HepG2 (cell line): ENCODE results near the gene C19orf44. TPM values are rescaled to one million over a fixed set of nuclear protein-coding genes. Genes with fewer than 3 reads are reported as not detected.

ENCODE experiments used
- ATAC-seq: fragments of 200-7000 bp; cut with Tn5 transposase; 3 replicates; pipeline ENCODE4 v1.9.1; 2020; ENCODE audit warnings: mild to moderate bottlenecking, moderate library complexity
- BruUV-seq: library from RNA; stranded (reverse); fragments of 400-500 nt; replicated peaks from 2 replicates; lab custom pipeline; 2021; lab: Mats Ljungman, UMichigan
- CTCF ChIA-PET: fragments of 300-600 bp; formaldehyde crosslinking; extraction: SDS; loops from one replicate; lab custom pipeline; 2021; ENCODE audit warnings: low total read pairs, inconsistent platforms, low intra/inter-chr PET ratio; lab: Yijun Ruan, JAX
- POLR2A ChIA-PET: fragments of 350-600 bp; sonication (Branson Sonifier 250); formaldehyde crosslinking; loops from one replicate; lab custom pipeline; 2020; ENCODE audit warnings: antibody characterized with exemption, inconsistent platforms; lab: Yijun Ruan, JAX
- DNase-seq: peaks from one replicate; pipeline ENCODE4 v3.0.0-alpha.2; 2015; ENCODE audit warnings: low spot score
- FAIRE-seq: peaks from 3 replicates; lab custom pipeline; 2011; peaks lifted over from hg19 to GRCh38; lab: Jason Lieb, UNC
- H2AFZ ChIP-seq: one replicate; pipeline ENCODE4 v1.6.1; 2011; ENCODE audit warnings: low read length, inconsistent platforms
- H3K27ac ChIP-seq: fragments of 300-600 bp; 3 replicates; pipeline ENCODE4 v1.8.0; 2011; ENCODE audit warnings: mixed run types, mild to moderate bottlenecking, mixed read lengths, low read length, inconsistent platforms; ENCODE audit not compliant: insufficient read depth; ENCODE audit errors: extremely low read length
- H3K27me3 ChIP-seq, 2 experiments: fragments of 200-600 bp in 1 of 2; 2 replicates in 1 of 2; 3 replicates in 1 of 2; pipeline versions ENCODE4 v1.6.0 to v1.8.0; 2011; ENCODE audit warnings: low read length in 2 of 2, mild to moderate bottlenecking in 2 of 2, moderate library complexity in 2 of 2, inconsistent platforms in 1 of 2; ENCODE audit not compliant: insufficient read depth in 2 of 2, control insufficient read depth in 1 of 2
- H3K36me3 ChIP-seq, 2 experiments: fragments of 200-600 bp in 1 of 2; replicated peaks in 1 of 2; 2 replicates in 1 of 2; 3 replicates in 1 of 2; pipeline versions ENCODE4 v1.5.1 to v1.8.0; 2011; ENCODE audit warnings: low read length in 2 of 2, inconsistent platforms in 1 of 2; ENCODE audit not compliant: insufficient read depth in 2 of 2, control insufficient read depth in 1 of 2
- H3K4me1 ChIP-seq: 2 replicates; pipeline ENCODE4 v1.5.1; 2012; ENCODE audit warnings: low read length, inconsistent platforms; ENCODE audit not compliant: insufficient read depth
- H3K4me2 ChIP-seq: 2 replicates; pipeline ENCODE4 v1.6.0; 2011; ENCODE audit warnings: low read depth, low read length, inconsistent platforms
- H3K4me3 ChIP-seq, 3 experiments: fragments of 200-600 bp in 1 of 3; sonication (generic), shearing (Covaris generic) in 1 of 3; replicated peaks in 1 of 3; 2 replicates each; pipeline ENCODE4 v1.5.1; 2011 to 2016; ENCODE audit warnings: low read length in 3 of 3, inconsistent platforms in 2 of 3, low read depth in 2 of 3, mild to moderate bottlenecking in 2 of 3, control low read depth in 1 of 3, mixed read lengths in 1 of 3; ENCODE audit not compliant: insufficient read depth in 1 of 3
- H3K79me2 ChIP-seq: one replicate; pipeline ENCODE4 v1.6.1; 2011; ENCODE audit warnings: low read length, inconsistent platforms; ENCODE audit not compliant: insufficient read depth
- H3K9ac ChIP-seq: 2 replicates; pipeline ENCODE4 v1.6.0; 2011; ENCODE audit warnings: mild to moderate bottlenecking, low read depth, low read length, inconsistent platforms; ENCODE audit not compliant: insufficient read depth
- H3K9me3 ChIP-seq: 2 replicates; pipeline ENCODE4 v1.5.1; 2012; ENCODE audit warnings: mild to moderate bottlenecking, low read length
- H4K20me1 ChIP-seq: 2 replicates; pipeline ENCODE4 v1.6.0; 2011; ENCODE audit warnings: inconsistent platforms, mild to moderate bottlenecking, low read length, moderate library complexity; ENCODE audit not compliant: insufficient read depth
- EZH2 ChIP-seq: conservative IDR thresholded peaks from 2 replicates; pipeline ENCODE4 v1.6.1; 2012; ENCODE audit warnings: mild to moderate bottlenecking, low read depth, low read length, moderate library complexity
- GPN1 ChIP-seq: sonication (generic); formaldehyde crosslinking; IDR thresholded peaks from 2 replicates; pipeline ENCODE4 v1.5.1; 2020; ENCODE audit warnings: missing genetic modification reagents, borderline replicate concordance
- HES4 ChIP-seq: sonication (generic); formaldehyde crosslinking; IDR thresholded peaks from 2 replicates; pipeline ENCODE4 v1.9.0; 2021; ENCODE audit warnings: mild to moderate bottlenecking, missing genetic modification reagents, borderline replicate concordance
- HNF4A ChIP-seq: sonication (generic); formaldehyde crosslinking; IDR thresholded peaks from 2 replicates; pipeline ENCODE4 v1.4.0; 2020; ENCODE audit warnings: missing genetic modification reagents
- JDP2 ChIP-seq: sonication (generic); formaldehyde crosslinking; IDR thresholded peaks from 2 replicates; pipeline ENCODE4 v1.8.1; 2022; ENCODE audit warnings: missing genetic modification reagents, borderline replicate concordance
- KLF12 ChIP-seq: sonication (generic); formaldehyde crosslinking; IDR thresholded peaks from 2 replicates; pipeline ENCODE4 v1.4.0; 2020; ENCODE audit warnings: missing genetic modification reagents, borderline replicate concordance
- MBD4 ChIP-seq: IDR thresholded peaks from 2 replicates; pipeline ENCODE4 v1.6.1; 2012; ENCODE audit warnings: low read length, inconsistent platforms, borderline replicate concordance
- MEIS1 ChIP-seq: sonication (generic); formaldehyde crosslinking; IDR thresholded peaks from 2 replicates; pipeline ENCODE4 v1.9.0; 2021; ENCODE audit warnings: mild to moderate bottlenecking, missing genetic modification reagents, moderate library complexity, borderline replicate concordance
- NONO ChIP-seq, 2 experiments: fragments of 450-650 bp in 1 of 2; sonication (generic) in 1 of 2; formaldehyde crosslinking in 1 of 2; IDR thresholded peaks in 1 of 2; conservative IDR thresholded peaks in 1 of 2; 2 replicates each; pipeline versions ENCODE4 v1.6.1 to v1.8.0; 2017 to 2022; ENCODE audit warnings: mild to moderate bottlenecking in 1 of 2, missing genetic modification reagents in 1 of 2, moderate library complexity in 1 of 2
- SP4 ChIP-seq: sonication (generic); formaldehyde crosslinking; IDR thresholded peaks from 2 replicates; pipeline ENCODE4 v1.8.1; 2023; ENCODE audit warnings: mild to moderate bottlenecking, missing genetic modification reagents
- YEATS4 ChIP-seq: sonication (generic); formaldehyde crosslinking; IDR thresholded peaks from 2 replicates; pipeline ENCODE4 v1.4.0; 2020; ENCODE audit warnings: missing genetic modification reagents, borderline replicate concordance
- ZBTB7B ChIP-seq: sonication (generic); formaldehyde crosslinking; IDR thresholded peaks from 2 replicates; pipeline ENCODE4 v1.4.0; 2020; ENCODE audit warnings: missing genetic modification reagents
- ZMAT3 ChIP-seq: sonication (generic); formaldehyde crosslinking; conservative IDR thresholded peaks from 2 replicates; pipeline ENCODE4 v1.7.0; 2021; ENCODE audit warnings: missing genetic modification reagents
- ZNF34 ChIP-seq: sonication (generic); formaldehyde crosslinking; IDR thresholded peaks from 2 replicates; pipeline ENCODE4 v1.4.0; 2020; ENCODE audit warnings: mild to moderate bottlenecking, missing genetic modification reagents, borderline replicate concordance
- ZNF546 ChIP-seq: sonication (generic); formaldehyde crosslinking; conservative IDR thresholded peaks from 2 replicates; pipeline ENCODE4 v1.8.1; 2023; ENCODE audit warnings: mild to moderate bottlenecking, missing genetic modification reagents
- ZNF563 ChIP-seq: sonication (generic); formaldehyde crosslinking; IDR thresholded peaks from 2 replicates; pipeline ENCODE4 v1.8.0; 2022; ENCODE audit warnings: mild to moderate bottlenecking, moderate library complexity, missing genetic modification reagents
- ZNF782 ChIP-seq: sonication (generic); formaldehyde crosslinking; IDR thresholded peaks from 2 replicates; pipeline ENCODE4 v1.4.0; 2020; ENCODE audit warnings: missing genetic modification reagents, mild to moderate bottlenecking, borderline replicate concordance
- WGBS: methylation state at CpG from one replicate; pipeline ENCODE4 v1.1.6; 2017; ENCODE audit warnings: low lambda C conversion rate; 5-methylcytosine and 5-hydroxymethylcytosine counted together
- in situ Hi-C: cut with HindIII; loops from 2 replicates; pipeline ENCODE4 v1.10.0; 2017; ENCODE audit warnings: low pct_unique_long_range_greater_than_20kb; ENCODE audit not compliant: extremely low pct_ligation_motif_present
- intact Hi-C: fragments of 100-400 bp; cut with micrococcal nuclease; formaldehyde crosslinking; loops from one replicate; pipeline ENCODE4 v1.10.0; 2022; ENCODE audit not compliant: unreplicated experiment
- polyA plus RNA-seq, 8 experiments: library from polyadenylated mRNA; depleted of rRNA in 3 of 8; stranded (reverse) in 7 of 8; unstranded in 1 of 8; fragments of >200 nt; fragmentation: Illumina TruSeq in 4 of 8; extraction: Trizol in 4 of 8; gene quantifications; 2 replicates each; pipeline versions ENCODE4 v1.2.1 to v1.2.3, GENCODE V29; 2011 to 2016; ENCODE audit warnings: low read depth in 4 of 8, missing spikeins in 1 of 8, mixed read lengths in 1 of 8; ENCODE audit not compliant: insufficient read depth in 1 of 8
- total RNA-seq, 5 experiments: library from RNA; depleted of rRNA; stranded (reverse); fragments of >200 nt; fragmentation: Illumina TruSeq; extraction: Trizol; gene quantifications; 2 replicates each; pipeline ENCODE4 v1.2.3, GENCODE V29; 2016; ENCODE audit warnings: low read depth in 1 of 5
- TF ChIP-seq, protein P1 (sequence below): sonication (generic); formaldehyde crosslinking; IDR thresholded peaks from 2 replicates; pipeline ENCODE4 v1.9.0; 2021; ENCODE audit warnings: missing genetic modification reagents, borderline replicate concordance
- TF ChIP-seq, protein P2 (sequence below): IDR thresholded peaks from 2 replicates; pipeline ENCODE4 v1.6.1; 2018; ENCODE audit warnings: missing genetic modification reagents
- TF ChIP-seq, protein P3 (sequence below): sonication (generic); formaldehyde crosslinking; IDR thresholded peaks from 2 replicates; pipeline ENCODE4 v1.5.1; 2020; ENCODE audit warnings: missing genetic modification reagents, mild to moderate bottlenecking, borderline replicate concordance

C19orf44 gene
- total and polyA plus RNA-seq, 2 of the 13 experiments (the other 11 are each of a cell fraction or from before 2014, with no cell fraction given) = 3.2 to 4.3 TPM

DNA sequence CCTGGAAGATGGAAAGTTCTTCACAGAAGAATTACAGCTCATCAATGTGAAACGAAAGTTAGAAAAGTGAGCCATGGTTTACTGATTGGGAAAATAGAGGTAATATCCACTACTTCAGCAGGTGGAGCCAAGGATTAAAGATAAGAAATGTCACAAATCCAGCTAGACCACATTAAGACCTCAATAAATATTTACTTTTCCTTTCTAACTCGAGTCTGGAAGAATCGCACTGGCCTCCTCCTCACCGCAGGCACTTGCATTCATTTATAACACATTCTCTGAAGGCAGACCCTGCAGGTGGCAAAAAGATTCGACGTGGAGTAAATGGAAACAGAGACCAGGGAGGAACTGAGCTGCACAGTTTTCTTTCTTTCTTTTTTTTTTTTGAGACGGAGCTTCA is 68.6 kb downstream of the C19orf44 start:
- in situ Hi-C loops (no loop called here), intact Hi-C loops (no loop called here)
- H3K4me1 ChIP-seq = peaks cover 9% of the 10 kb centered on the region
- H3K79me2 ChIP-seq = peaks cover 10% of the 10 kb centered on the region
- BruUV-seq = no TSS peak
- DNase-seq (no peak), ATAC-seq (no peak), FAIRE-seq (no peak)
- H2AFZ ChIP-seq = no peak overlapping the region
- WGBS = 87% methylated on average over 7 of the region's 7 CpGs
- H4K20me1 ChIP-seq = no peaks in the 10 kb centered on the region
- H3K9me3 ChIP-seq = no peaks in the 10 kb centered on the region
- H3K27me3 ChIP-seq = no peaks in the 10 kb centered on the region
- ChIA-PET POLR2A (no interaction called here), CTCF (no interaction called here)
- H3K4me2 ChIP-seq = no peak overlapping the region
- no peak overlapping the region for H3K9ac ChIP-seq
- no peak overlapping the region for H3K27ac ChIP-seq
- TF ChIP-seq SP4 (CRISPR knock-in tag) (no peak), HNF4A (CRISPR knock-in tag) (no peak), EZH2 (no peak), ZNF546 (CRISPR knock-in tag) (no peak), JDP2 (CRISPR knock-in tag) (no peak), MBD4 (no peak), ZNF563 (CRISPR knock-in tag) (no peak), ZMAT3 (CRISPR knock-in tag) (no peak), NONO (IDR thresholded peaks at IDR 0.05) (no peak), NONO (CRISPR knock-in tag; conservative IDR thresholded peaks at IDR 0.05) (no peak), HES4 (no peak), YEATS4 (CRISPR knock-in tag) (no peak), ZBTB7B (CRISPR knock-in tag) (no peak), KLF12 (CRISPR knock-in tag) (no peak), GPN1 (no peak), MEIS1 (CRISPR knock-in tag) (no peak), ZNF34 (CRISPR knock-in tag) (no peak), ZNF782 (CRISPR knock-in tag) (no peak)
- TF ChIP-seq, protein P1, sequence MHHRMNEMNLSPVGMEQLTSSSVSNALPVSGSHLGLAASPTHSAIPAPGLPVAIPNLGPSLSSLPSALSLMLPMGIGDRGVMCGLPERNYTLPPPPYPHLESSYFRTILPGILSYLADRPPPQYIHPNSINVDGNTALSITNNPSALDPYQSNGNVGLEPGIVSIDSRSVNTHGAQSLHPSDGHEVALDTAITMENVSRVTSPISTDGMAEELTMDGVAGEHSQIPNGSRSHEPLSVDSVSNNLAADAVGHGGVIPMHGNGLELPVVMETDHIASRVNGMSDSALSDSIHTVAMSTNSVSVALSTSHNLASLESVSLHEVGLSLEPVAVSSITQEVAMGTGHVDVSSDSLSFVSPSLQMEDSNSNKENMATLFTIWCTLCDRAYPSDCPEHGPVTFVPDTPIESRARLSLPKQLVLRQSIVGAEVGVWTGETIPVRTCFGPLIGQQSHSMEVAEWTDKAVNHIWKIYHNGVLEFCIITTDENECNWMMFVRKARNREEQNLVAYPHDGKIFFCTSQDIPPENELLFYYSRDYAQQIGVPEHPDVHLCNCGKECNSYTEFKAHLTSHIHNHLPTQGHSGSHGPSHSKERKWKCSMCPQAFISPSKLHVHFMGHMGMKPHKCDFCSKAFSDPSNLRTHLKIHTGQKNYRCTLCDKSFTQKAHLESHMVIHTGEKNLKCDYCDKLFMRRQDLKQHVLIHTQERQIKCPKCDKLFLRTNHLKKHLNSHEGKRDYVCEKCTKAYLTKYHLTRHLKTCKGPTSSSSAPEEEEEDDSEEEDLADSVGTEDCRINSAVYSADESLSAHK (CRISPR knock-in tag) = no peak
- TF ChIP-seq, protein P2, sequence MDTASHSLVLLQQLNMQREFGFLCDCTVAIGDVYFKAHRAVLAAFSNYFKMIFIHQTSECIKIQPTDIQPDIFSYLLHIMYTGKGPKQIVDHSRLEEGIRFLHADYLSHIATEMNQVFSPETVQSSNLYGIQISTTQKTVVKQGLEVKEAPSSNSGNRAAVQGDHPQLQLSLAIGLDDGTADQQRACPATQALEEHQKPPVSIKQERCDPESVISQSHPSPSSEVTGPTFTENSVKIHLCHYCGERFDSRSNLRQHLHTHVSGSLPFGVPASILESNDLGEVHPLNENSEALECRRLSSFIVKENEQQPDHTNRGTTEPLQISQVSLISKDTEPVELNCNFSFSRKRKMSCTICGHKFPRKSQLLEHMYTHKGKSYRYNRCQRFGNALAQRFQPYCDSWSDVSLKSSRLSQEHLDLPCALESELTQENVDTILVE (CRISPR knock-in tag) = no peak
- TF ChIP-seq, protein P3, sequence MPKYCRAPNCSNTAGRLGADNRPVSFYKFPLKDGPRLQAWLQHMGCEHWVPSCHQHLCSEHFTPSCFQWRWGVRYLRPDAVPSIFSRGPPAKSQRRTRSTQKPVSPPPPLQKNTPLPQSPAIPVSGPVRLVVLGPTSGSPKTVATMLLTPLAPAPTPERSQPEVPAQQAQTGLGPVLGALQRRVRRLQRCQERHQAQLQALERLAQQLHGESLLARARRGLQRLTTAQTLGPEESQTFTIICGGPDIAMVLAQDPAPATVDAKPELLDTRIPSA (CRISPR knock-in tag) = no peak
- no peak overlapping the region for H3K4me3 ChIP-seq
- H3K36me3 ChIP-seq = peaks cover 16 to 69% of the 10 kb centered on the region in 2 experiments
